Measurements from ENCODE around the gene SPTY2D1.

DNA sequence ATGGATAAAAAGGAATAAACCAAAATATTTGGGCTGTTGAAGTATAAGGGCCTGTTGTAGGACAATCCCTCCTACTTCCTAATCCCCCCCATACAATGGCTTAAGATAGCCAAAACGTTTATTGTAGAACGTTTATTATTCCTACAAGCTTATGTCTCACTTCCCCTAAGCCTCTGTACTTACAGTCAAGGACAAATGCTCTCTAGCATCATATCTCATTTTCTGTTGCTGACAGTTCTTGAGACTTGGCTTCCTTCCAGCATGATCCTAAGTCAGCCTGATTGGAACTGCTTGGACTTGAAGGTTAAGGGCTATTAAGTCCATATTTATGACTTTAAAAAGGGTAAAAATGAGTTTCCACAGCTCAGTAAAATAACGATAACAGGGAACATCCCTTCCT is 25.8 kb downstream of the SPTY2D1 start:
- no peak for TF ChIP-seq POLR2A (IDR thresholded peaks at IDR 0.05; ENCODE audit: low read length)
- TF ChIP-seq GATA1 (IDR thresholded peaks at IDR 0.05; ENCODE audit: low read depth, low read length) = no peak

Measured in erythroblast (primary cell).